GM21360 (cell line): Measurements from ENCODE around the gene NR1I2.
A peak's percentile ranks its signal among the peaks of the same experiment; 100 is the strongest.

Source experiments
- ATAC-seq: cut with Tn5 transposase; IDR thresholded peaks from one replicate; pipeline ENCODE4 v1.9.1; 2021; ENCODE audit warnings: mild to moderate bottlenecking, moderate library complexity; ENCODE audit not compliant: unreplicated experiment

NR1I2 gene

DNA sequence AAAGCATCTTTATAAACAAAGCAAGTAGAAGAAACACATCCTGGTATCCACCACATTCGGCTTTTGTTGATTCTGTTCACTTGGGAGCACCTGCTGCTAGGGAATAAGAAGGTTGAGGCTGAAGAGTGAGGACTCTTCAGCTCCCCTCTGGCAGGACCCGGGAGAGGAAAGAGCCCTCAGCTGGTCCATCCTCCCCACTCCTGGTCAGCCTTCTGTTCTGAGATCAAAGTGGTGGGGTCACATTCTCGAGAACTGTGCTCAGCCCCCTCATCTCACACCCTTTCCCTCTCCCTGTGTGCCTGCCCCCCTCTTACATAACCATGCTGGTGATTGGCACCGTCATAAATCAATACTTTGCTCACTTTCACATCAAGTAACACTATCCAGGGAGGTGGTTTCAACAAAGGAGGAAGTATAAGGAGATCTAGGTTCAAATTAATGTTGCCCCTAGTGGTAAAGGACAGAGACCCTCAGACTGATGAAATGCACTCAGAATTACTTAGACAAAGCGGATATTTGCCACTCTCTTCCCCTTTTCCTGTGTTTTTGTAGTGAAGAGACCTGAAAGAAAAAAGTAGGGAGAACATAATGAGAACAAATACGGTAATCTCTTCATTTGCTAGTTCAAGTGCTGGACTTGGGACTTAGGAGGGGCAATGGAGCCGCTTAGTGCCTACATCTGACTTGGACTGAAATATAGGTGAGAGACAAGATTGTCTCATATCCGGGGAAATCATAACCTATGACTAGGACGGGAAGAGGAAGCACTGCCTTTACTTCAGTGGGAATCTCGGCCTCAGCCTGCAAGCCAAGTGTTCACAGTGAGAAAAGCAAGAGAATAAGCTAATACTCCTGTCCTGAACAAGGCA, at the start of gene NR1I2:
TSS of gene NR1I2 (plus strand) at position 772 of the 869 bp plus-strand sequence.
- ATAC-seq = no peak

DNA sequence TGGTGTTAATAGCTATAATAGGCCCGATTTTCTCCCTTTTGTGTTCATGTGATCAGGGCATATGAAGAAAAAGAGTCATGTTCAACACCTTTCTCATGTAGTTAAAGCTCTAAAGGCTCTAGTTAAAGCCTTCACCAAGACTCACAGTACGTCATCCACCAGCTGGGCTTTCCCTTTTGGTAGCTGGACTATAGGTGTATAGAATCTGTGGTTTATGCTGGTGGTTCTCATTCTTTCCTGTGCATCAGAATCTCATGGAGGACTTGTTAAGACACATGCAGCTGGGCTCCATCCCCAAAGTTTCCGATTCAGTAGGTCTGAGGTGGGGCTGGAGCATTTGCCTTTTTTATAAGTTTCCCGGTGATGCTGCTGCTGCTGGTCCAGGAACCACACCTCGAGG, 48.1 kb upstream of the NR1I2 start:
- ATAC-seq = no peak

GRCh38 chr3:119738741-119739140, 43.2 kb upstream of the NR1I2 start:
- ATAC-seq = no peak

GRCh38 chr3:119741657-119742590, 40.0 kb upstream of the NR1I2 start:
- no peak for ATAC-seq

- ATAC-seq = no peak
Measured at GRCh38 chr3:119743921-119744320, 38.0 kb upstream of the NR1I2 start.

DNA sequence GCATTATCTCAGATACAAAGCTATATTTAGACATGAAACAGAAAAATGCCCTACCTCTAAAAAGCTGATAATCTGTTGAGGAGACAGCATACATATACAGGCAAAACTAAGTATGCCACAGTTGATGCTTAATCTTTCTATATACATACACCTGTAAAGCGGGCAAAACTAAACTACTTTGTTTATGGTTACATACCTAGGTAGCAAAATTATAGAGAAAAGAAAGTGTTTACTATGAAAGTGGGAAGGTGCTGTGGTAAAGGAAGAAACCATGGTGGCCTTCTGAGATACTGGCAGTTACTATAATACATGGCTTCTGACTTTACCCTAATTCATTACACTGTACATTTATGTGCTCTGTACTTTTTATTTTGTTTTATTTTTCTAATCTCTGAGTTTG, 36.0 kb upstream of the NR1I2 start:
- no peak for ATAC-seq

GRCh38 chr3:119746423-119746822, 35.5 kb upstream of the NR1I2 start:
- ATAC-seq = no peak

DNA sequence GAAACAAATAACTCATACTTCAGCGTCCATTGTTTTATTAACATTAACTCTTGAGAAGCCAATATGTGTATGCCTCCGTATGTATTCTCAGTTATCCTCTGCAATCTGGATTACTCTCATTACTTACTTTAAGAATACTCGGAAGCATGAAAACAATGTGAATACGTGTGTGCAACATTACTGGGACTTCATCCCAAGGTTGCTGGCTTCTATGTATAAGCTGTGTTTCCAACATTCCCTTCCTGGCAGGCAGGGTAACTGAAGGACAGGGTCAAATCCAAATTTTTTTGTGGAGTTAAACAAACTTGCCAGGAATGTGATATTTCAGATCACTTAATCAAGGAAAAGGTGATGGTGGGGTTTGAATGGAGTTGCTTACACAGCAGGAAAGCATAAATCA, 34.5 kb upstream of the NR1I2 start:
- ATAC-seq = no peak

- no peak for ATAC-seq
Measured at GRCh38 chr3:119748991-119749390, 32.9 kb upstream of the NR1I2 start.

DNA sequence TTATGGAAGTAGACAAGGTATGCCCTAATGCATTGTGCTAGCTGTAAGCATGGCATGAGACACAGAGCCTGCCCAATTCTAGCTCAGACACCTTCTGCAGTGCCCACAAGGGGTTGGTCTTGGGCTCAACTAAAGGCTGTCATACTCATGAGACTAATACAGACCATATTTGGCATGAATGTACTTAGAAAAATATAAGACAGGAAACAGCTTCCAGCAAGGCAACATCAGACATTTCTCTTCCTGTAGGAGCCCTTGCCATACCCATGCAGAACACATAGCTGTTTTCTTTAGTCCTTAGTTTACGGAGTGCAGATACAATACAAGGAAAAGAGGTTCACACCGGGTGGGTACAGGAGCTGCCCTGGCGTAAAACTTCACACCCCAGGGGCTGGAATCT, 30.5 kb upstream of the NR1I2 start:
- ATAC-seq = no peak

DNA sequence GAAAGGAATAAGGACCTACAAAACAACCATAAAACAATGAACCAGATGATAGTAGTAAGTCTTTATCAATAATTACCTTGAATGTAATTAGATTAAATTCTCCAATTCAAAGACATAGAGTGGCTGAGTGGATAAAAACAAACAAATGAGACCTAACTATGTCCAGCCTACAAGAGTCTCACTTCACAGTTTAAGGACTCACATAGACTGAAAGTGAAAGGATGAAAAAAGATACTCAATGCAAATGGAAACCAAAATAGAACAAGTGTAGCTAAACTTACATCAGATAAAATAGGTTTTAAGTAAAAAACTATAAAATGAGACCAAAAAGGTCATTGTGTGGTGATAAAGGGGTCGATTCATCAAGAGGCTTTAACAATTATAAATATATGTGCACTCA, 21.9 kb upstream of the NR1I2 start:
- ATAC-seq = no peak

- no peak for ATAC-seq
Measured at GRCh38 chr3:119762876-119763275, 19.0 kb upstream of the NR1I2 start.

DNA sequence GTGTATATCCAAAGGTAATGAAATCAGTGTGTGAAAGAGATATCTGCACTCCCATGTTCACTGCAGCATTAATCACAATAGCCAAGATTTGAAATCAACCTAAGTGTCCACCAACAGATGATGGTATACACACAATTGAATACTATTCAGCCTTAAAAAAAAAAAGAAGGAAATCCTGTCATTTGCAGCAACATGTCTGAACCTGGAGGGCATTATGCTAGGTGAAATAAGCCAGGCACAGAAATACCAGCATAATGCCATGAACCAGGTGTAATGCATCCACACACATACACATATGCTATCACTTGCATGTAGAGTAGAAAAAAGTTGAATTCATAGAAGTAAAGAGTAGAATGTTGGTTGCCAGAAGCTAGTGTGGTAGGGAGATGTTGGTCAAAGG, 18.4 kb upstream of the NR1I2 start:
- no peak for ATAC-seq

DNA sequence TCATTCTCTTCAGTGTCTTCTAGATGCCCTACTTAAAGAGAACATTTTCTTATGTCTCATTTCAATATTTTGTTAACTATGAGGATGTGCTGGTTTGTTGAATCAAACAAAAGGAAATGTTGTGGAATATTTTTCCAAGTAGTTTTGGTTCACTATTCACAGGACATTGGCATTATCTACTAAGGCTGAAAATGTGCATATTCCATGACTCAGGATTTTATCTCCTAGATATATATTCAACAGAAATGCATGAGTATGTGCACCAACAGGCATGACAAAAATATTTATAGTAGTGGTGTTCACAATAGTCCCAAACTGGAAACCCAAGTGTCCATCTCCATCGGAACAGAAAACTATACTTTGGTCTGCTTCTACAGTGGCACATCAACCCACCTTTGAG, 16.7 kb upstream of the NR1I2 start:
- ATAC-seq = no peak

DNA sequence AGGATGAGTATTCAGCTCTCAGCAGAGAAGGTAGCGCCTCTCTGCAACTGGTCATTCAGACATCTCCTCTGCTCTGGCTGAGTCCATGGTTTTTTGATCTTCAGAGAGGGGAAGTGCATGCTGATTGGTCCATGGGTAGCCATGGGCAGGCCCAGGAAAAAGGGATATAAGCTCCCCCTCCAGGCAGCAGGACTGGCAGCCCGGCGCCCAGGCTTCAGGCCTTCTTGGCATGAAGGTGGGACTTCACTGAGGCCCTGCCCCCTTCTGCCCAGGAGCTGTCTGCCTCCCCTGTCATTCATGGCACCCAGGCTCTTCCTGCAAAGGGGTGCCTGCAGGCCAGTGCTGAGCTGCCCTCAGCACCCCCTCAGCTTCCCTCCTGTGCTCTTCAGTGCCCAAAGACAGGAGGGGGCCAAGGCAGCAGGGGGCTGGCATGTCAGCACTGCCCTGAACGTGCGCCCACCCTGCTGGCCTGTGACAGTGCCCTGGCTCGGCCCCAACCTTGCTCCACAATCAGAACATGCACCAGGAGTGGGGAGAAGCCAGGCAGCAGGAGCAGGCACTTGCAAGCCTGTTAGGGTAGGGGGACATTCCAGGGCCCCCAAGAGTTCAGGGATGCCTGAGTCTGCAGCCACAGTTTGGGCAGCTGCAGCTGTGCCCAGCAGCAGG, 13.8 kb upstream of the NR1I2 start:
- no peak for ATAC-seq

- no peak for ATAC-seq
Measured at GRCh38 chr3:119768668-119769393, 13.1 kb upstream of the NR1I2 start.

- no peak for ATAC-seq
Measured at GRCh38 chr3:119769394-119770149, 12.3 kb upstream of the NR1I2 start.

- peak; percentile 83 for ATAC-seq
Measured at GRCh38 chr3:119774444-119774843, 7.5 kb upstream of the NR1I2 start.

DNA sequence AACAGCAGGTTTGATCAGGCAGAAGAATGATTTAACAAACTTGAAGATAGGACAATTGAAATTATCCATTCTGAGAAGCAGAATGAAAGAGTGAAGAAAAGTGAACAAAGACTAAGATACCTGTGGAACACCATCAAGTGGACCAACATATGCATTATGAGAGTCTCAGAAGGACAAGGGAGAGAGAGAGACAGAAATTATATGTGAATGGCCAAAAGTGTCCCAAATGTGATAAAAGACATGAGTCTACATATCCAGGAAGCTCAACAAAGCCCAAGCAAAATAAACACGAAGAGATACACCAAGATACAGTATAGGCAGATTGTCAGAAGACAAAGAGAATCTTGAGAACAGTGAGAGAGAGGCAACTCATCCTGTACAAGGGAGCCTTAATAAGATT, 5.6 kb upstream of the NR1I2 start:
- ATAC-seq = no peak

DNA sequence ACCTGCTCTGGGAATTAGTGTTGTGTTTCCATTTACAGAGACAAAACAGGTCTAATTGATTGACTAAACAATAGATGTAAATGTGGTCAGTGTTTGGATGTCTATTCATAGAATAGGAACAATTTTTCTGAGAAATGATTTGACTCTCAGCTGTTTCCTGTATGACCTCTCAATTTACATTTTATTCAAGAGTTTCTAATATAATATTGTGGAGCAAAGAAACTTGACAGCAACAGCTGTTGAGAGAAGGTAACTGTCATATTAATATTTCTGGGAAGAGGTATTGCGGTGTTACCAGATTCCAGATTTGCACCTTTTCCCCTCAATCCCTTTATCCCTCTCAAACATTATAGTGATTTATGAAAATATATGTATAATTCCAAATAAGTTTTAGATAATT, 3.7 kb upstream of the NR1I2 start:
- no peak for ATAC-seq
